Embryonic facial prominence (tissue), 1 donor: Measurements from ENCODE around the gene KRT83.
A peak's percentile ranks its signal among the peaks of the same experiment; 100 is the strongest.

Source experiments
- DNase-seq: peaks from one replicate; pipeline ENCODE4 v3.0.0-alpha.2; 2016; ENCODE audit errors: extremely low spot score

KRT83 gene

GRCh38 chr12:52320784-52321400 is at the start of gene KRT83:
Gene KRT83, minus strand, starts transcription at chr12:52321398. Its CDS starts 63 bp downstream, at chr12:52321335.
- no peak for DNase-seq

GRCh38 chr12:52369809-52370208 is 48.6 kb upstream of the KRT83 start:
- DNase-seq = no peak

- DNase-seq = no peak
Observed at GRCh38 chr12:52369211-52369610, 48.0 kb upstream of the KRT83 start.

- no peak for DNase-seq
Observed at GRCh38 chr12:52368508-52368907, 47.3 kb upstream of the KRT83 start.

- DNase-seq = no peak
Observed at GRCh38 chr12:52367876-52368275, 46.7 kb upstream of the KRT83 start.

- DNase-seq = no peak
Observed at GRCh38 chr12:52366738-52367485, 45.7 kb upstream of the KRT83 start, which contains the start of gene KRT85. Gene KRT85, minus strand, starts transcription at chr12:52367481. Its CDS starts 76 bp downstream, at chr12:52367405.

- no peak for DNase-seq
Observed at GRCh38 chr12:52364901-52365489, 43.8 kb upstream of the KRT83 start.

- no peak for DNase-seq
Observed at GRCh38 chr12:52364061-52364460, 42.9 kb upstream of the KRT83 start.

- no peak for DNase-seq
Observed at GRCh38 chr12:52363111-52363679, 42.0 kb upstream of the KRT83 start.

- DNase-seq = no peak
Observed at GRCh38 chr12:52362118-52362726, 41.0 kb upstream of the KRT83 start.

- no peak for DNase-seq
Observed at GRCh38 chr12:52361553-52361952, 40.4 kb upstream of the KRT83 start.

- DNase-seq = no peak
Observed at GRCh38 chr12:52360663-52361271, 39.6 kb upstream of the KRT83 start.

- no peak for DNase-seq
Observed at GRCh38 chr12:52360106-52360662, 39.0 kb upstream of the KRT83 start.

- DNase-seq = no peak
Observed at GRCh38 chr12:52359621-52360061, 38.4 kb upstream of the KRT83 start.

- no peak for DNase-seq
Observed at GRCh38 chr12:52358575-52359350, 37.6 kb upstream of the KRT83 start.

- DNase-seq = no peak
Observed at GRCh38 chr12:52356762-52357580, 35.8 kb upstream of the KRT83 start.

GRCh38 chr12:52356031-52356761 is 35.0 kb upstream of the KRT83 start:
- no peak for DNase-seq

GRCh38 chr12:52355176-52355575 is 34.0 kb upstream of the KRT83 start:
- no peak for DNase-seq

- DNase-seq = peak; percentile 7
Observed at GRCh38 chr12:52354200-52354599, 33.0 kb upstream of the KRT83 start.
